Upper lobe of left lung (tissue), 6 donors: ENCODE data around the gene DPP3. TPM values are rescaled to one million over a fixed set of nuclear protein-coding genes. Genes with fewer than 3 reads are reported as not detected.

Experiments
- ATAC-seq, 2 donors: fragments of 200-7000 bp; cut with Tn5 transposase; one replicate each; pipeline ENCODE4 v1.9.1; 2022; ENCODE audit warnings: mild to moderate bottlenecking in 2 of 2, moderate library complexity in 2 of 2; ENCODE audit not compliant: low FRiP score in 2 of 2
- DNase-seq, 2 donors: peaks; one replicate each; pipeline ENCODE4 v3.0.0-alpha.2; 2019 to 2020
- H3K27ac ChIP-seq, 4 donors: fragments of 200-600 bp; sonication (generic); one replicate each; pipeline ENCODE4 v1.5.1; 2016 to 2019
- H3K27me3 ChIP-seq, 4 donors: fragments of 200-600 bp; sonication (generic); one replicate each; pipeline ENCODE4 v1.5.1; 2017 to 2019
- H3K36me3 ChIP-seq, 4 donors: fragments of 200-600 bp; sonication (generic); one replicate each; pipeline ENCODE4 v1.5.1; 2016 to 2019
- H3K4me1 ChIP-seq, 4 donors: fragments of 200-600 bp; sonication (generic); one replicate each; pipeline ENCODE4 v1.5.1; 2018 to 2019
- H3K4me3 ChIP-seq, 4 donors: fragments of 200-600 bp; sonication (generic); one replicate each; pipeline ENCODE4 v1.5.1; 2017 to 2019; ENCODE audit warnings: mild to moderate bottlenecking in 2 of 4, moderate library complexity in 1 of 4
- H3K9me3 ChIP-seq, 4 donors: fragments of 200-600 bp; sonication (generic); one replicate each; pipeline ENCODE4 v1.5.1; 2018 to 2019
- EP300 ChIP-seq, 4 donors: sonication (generic); formaldehyde crosslinking; IDR thresholded peaks; one replicate each; pipeline ENCODE4 v1.5.1; 2017; ENCODE audit warnings: antibody characterized with exemption in 4 of 4, control low read depth in 2 of 4
- POLR2A ChIP-seq, 4 donors: fragments of 450-650 bp; IDR thresholded peaks; one replicate each; pipeline ENCODE4 v1.5.1; 2016 to 2017; ENCODE audit warnings: antibody characterized with exemption in 4 of 4, mild to moderate bottlenecking in 2 of 4
- POLR2AphosphoS5 ChIP-seq, 2 donors: sonication (generic); formaldehyde crosslinking; IDR thresholded peaks; one replicate each; pipeline ENCODE4 v1.5.1; 2017; ENCODE audit warnings: antibody characterized with exemption in 2 of 2
- WGBS, 2 donors: methylation state at CpG; one replicate each; pipeline ENCODE4 v1.1.5; 2017 to 2018; 5-methylcytosine and 5-hydroxymethylcytosine counted together
- total RNA-seq, 6 donors: library from RNA; depleted of rRNA in 4 of 6; stranded (reverse); fragments of >200 nt in 4 of 6; gene quantifications; one replicate each; pipeline versions ENCODE4 v1.1.0 to v1.2.1, GENCODE V29; 2016 to 2021
- TF ChIP-seq, protein P1 (sequence below), 6 experiments: fragments of 450-650 bp in 4 of 6; fragments of 200-600 bp in 2 of 6; sonication (generic) in 2 of 6; IDR thresholded peaks; one replicate each; pipeline ENCODE4 v1.5.1; 2016 to 2019; ENCODE audit warnings: antibody characterized with exemption in 6 of 6
- donor health status: DM: no; HTN: no; CAD: no; lungs with moderate emphysema.
- donor health status: DM: no; HTN: yes; CAD: no; lungs with severe emphysema.

Gene DPP3
- total RNA-seq, 6 donors from 2014 or later, result 19.3 to 79.6 (median 44.9) TPM

DNA sequence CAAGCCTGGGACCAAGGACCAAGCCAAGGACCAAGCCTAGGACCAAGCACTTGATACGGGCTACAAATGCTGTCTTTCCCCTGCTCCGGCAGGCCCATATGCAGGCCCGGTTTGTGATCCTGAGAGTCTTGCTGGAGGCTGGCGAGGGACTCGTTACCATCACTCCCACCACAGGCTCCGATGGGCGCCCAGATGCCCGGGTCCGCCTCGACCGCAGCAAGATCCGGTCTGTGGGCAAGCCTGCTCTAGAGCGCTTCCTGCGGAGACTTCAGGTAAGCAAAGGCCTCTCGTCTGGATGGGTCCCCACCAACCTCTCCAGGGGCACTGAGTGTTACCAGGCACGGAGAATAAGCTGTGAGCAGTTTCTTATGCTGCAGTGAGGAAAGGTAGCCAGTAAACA, 17.0 kb downstream of the DPP3 start:
- DNase-seq, result no peak
- 94 to 95% methylated on average over 5 to 16 of the region's 16 CpGs for WGBS, 2 donors
- H3K4me3 ChIP-seq, result no peak overlapping the region
- no peaks in the 10 kb centered on the region for H3K9me3 ChIP-seq
- H3K27me3 ChIP-seq, result no peaks in the 10 kb centered on the region
- H3K4me1 ChIP-seq, result no peaks in the 10 kb centered on the region
- peaks cover 14 to 76% (median 57%) of the 10 kb centered on the region in 4 donors for H3K36me3 ChIP-seq
- ATAC-seq, result no peak
- TF ChIP-seq POLR2AphosphoS5 (IDR thresholded peaks at IDR 0.05), result no peak
- TF ChIP-seq, protein P1, sequence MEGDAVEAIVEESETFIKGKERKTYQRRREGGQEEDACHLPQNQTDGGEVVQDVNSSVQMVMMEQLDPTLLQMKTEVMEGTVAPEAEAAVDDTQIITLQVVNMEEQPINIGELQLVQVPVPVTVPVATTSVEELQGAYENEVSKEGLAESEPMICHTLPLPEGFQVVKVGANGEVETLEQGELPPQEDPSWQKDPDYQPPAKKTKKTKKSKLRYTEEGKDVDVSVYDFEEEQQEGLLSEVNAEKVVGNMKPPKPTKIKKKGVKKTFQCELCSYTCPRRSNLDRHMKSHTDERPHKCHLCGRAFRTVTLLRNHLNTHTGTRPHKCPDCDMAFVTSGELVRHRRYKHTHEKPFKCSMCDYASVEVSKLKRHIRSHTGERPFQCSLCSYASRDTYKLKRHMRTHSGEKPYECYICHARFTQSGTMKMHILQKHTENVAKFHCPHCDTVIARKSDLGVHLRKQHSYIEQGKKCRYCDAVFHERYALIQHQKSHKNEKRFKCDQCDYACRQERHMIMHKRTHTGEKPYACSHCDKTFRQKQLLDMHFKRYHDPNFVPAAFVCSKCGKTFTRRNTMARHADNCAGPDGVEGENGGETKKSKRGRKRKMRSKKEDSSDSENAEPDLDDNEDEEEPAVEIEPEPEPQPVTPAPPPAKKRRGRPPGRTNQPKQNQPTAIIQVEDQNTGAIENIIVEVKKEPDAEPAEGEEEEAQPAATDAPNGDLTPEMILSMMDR (IDR thresholded peaks at IDR 0.05), result no peak
- no peak for TF ChIP-seq POLR2A (IDR thresholded peaks at IDR 0.05)
- no peak for TF ChIP-seq EP300 (IDR thresholded peaks at IDR 0.05)
- H3K27ac ChIP-seq, result no peak overlapping the region

DNA sequence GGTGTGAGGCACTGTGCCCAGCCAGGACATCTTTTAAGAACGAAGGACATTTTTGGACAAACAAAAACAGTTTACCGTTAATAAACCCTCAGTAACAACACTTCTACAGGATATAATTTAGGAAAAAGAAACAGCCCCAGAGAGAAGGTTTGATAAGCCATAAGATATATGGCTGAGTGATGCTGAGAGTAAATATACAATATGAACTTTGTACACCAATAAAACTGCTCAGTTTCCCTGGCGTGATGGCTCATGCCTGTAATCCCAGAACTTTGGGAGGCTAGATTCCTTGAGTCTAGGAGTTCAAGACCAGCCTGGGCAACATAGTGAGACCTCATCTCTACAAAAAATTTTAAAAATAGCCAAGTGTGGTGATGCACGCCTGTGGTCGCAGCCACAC, 18.3 kb downstream of the DPP3 start:
- 93 to 98% methylated on average over 5 of the region's 5 CpGs for WGBS, 2 donors

DNA sequence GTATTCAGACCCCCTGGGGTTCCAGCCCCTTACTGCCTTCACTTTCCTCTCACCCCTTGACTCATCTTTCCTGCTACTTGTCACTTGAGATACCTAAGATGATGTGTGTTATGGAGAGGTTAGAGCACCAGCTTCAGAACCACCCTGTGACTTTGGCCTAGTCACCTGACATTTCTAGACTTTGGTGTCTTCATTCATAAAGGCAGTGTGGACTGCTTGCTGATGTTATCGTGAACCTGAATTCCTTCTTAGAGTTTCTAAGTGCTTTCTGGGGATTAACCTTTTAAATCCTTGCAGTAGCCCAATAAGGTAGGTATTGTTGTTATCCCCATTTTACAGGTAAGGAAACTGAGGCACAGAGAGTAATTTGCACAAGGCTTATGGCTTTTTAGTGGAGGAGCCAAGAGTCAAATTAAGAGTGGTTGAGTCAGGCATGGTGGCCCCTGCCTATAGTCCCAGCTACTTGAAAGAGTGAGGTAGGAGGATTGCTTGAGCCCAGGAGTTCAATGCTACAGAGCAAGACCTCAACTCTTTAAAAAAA, 25.1 kb downstream of the DPP3 start:
- Histone ChIP-seq H3K4me3 (no peak overlapping the region), H3K4me1 (peaks cover 0 to 6% (median 2%) of the 10 kb centered on the region in 4 donors), H3K36me3 (peaks cover 7 to 24% (median 15%) of the 10 kb centered on the region in 4 donors), H3K9me3 (no peaks in the 10 kb centered on the region), H3K27ac (no peak overlapping the region), H3K27me3 (no peaks in the 10 kb centered on the region)
- 90 to 100% methylated on average over 1 of the region's 1 CpG for WGBS, 2 donors
- no peak for TF ChIP-seq EP300 (IDR thresholded peaks at IDR 0.05)
- TF ChIP-seq, protein P1 (IDR thresholded peaks at IDR 0.05), result no peak
- no peak for TF ChIP-seq POLR2AphosphoS5 (IDR thresholded peaks at IDR 0.05)
- TF ChIP-seq POLR2A (IDR thresholded peaks at IDR 0.05), result no peak
- ATAC-seq (no peak), DNase-seq (no peak)

More for the DNA sequence above, 18.3 kb downstream of the DPP3 start:
- TF ChIP-seq, protein P1 (IDR thresholded peaks at IDR 0.05), result no peak
- TF ChIP-seq POLR2A (IDR thresholded peaks at IDR 0.05), result no peak
- no peak for TF ChIP-seq EP300 (IDR thresholded peaks at IDR 0.05)
- TF ChIP-seq POLR2AphosphoS5 (IDR thresholded peaks at IDR 0.05), result no peak
- H3K27me3 ChIP-seq, result no peaks in the 10 kb centered on the region
- ATAC-seq (no peak), DNase-seq (no peak)
- H3K36me3 ChIP-seq, result peaks cover 10 to 66% (median 44%) of the 10 kb centered on the region in 4 donors
- H3K9me3 ChIP-seq, result no peaks in the 10 kb centered on the region
- H3K27ac ChIP-seq, result no peak overlapping the region
- H3K4me3 ChIP-seq, result no peak overlapping the region
- H3K4me1 ChIP-seq, result no peaks in the 10 kb centered on the region

DNA sequence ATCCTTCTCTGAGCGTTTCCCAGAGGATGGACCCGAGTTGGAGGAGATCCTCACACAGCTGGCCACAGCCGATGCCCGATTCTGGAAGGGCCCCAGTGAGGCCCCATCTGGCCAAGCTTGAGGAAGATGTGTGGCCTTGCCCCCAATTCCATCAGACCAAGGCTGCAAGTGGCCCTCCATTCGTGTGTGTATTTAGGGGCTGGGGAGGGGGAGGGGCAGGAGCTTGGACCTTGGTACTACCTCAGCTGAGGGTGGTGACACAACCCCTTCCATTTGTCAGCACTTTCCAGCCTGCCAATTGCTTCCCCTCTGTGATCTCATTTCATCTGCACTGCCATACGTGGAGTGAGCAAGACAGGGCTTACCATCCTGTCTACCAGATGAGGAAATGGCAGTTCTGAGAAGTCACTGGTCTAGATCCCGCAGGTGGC, 28.9 kb downstream of the DPP3 start:
- ATAC-seq (no peak), DNase-seq (peak in 1 of 2 donors; percentile 23)
- peaks cover 7 to 21% (median 13%) of the 10 kb centered on the region in 4 donors for H3K36me3 ChIP-seq
- H3K4me1 ChIP-seq, result peaks cover 9 to 15% (median 13%) of the 10 kb centered on the region in 4 donors
- WGBS, 2 donors, result 80 to 81% methylated on average over 7 of the region's 7 CpGs
- H3K4me3 ChIP-seq, result no peak overlapping the region
- TF ChIP-seq, protein P1 (IDR thresholded peaks at IDR 0.05), result no peak
- TF ChIP-seq EP300 (IDR thresholded peaks at IDR 0.05), result no peak
- H3K27me3 ChIP-seq, result no peaks in the 10 kb centered on the region
- H3K9me3 ChIP-seq, result no peaks in the 10 kb centered on the region
- H3K27ac ChIP-seq, result peak overlapping the region in 2 of 4 donors; percentile 11 to 40
